H1 (cell line): ENCODE results near the gene ASMTL. TPM values are rescaled to one million over a fixed set of nuclear protein-coding genes. Genes with fewer than 3 reads are reported as not detected.

Experiments used
- ATF2 ChIP-seq: IDR thresholded peaks from 2 replicates; pipeline ENCODE4 v1.6.1; 2012; ENCODE audit warnings: low read length, inconsistent platforms
- CREB1 ChIP-seq: IDR thresholded peaks from 2 replicates; pipeline ENCODE4 v1.6.1; 2012; ENCODE audit warnings: inconsistent platforms
- POLR2A ChIP-seq, 2 experiments: IDR thresholded peaks; 1 replicate in 1 of 2; 2 replicates in 1 of 2; pipeline ENCODE4 v1.6.1; 2011; ENCODE audit warnings: low read depth in 2 of 2, low read length in 2 of 2, mild to moderate bottlenecking in 2 of 2; ENCODE audit errors: control extremely low read depth in 1 of 2
- TAF1 ChIP-seq: IDR thresholded peaks from 2 replicates; pipeline ENCODE4 v1.6.1; 2011; ENCODE audit warnings: mild to moderate bottlenecking, low read depth, low read length
- TAF7 ChIP-seq: optimal IDR thresholded peaks from 2 replicates; pipeline ENCODE3; 2011; ENCODE audit warnings: low read depth, mild to moderate bottlenecking, inconsistent platforms, low read length, moderate library complexity, borderline replicate concordance
- ZNF274 ChIP-seq: IDR thresholded peaks from 2 replicates; pipeline ENCODE4 v1.7.0; 2012; ENCODE audit warnings: low read length, borderline replicate concordance; ENCODE audit errors: extremely low read depth
- polyA plus RNA-seq, 7 experiments: library from polyadenylated mRNA; depleted of rRNA in 3 of 7; stranded (reverse) in 5 of 7; unstranded in 2 of 7; fragments of >200 nt in 5 of 7; fragments of 200-250 nt in 2 of 7; gene quantifications; 1 replicate in 5 of 7; 2 replicates in 1 of 7; 4 replicates in 1 of 7; pipeline versions ENCODE4 v1.2.1 to v1.2.3, GENCODE V29; 2011 to 2013; ENCODE audit warnings: missing spikeins in 2 of 7, mixed read lengths in 2 of 7
- total RNA-seq: library from RNA; stranded (reverse); fragmentation: NEBNext Ultra II Directional; extraction: Animal tissue kit (Norgen Biotek cat#: 25700); gene quantifications from 2 replicates; pipeline ENCODE4 v1.2.1, GENCODE V29; 2021

ASMTL gene
- total and polyA plus RNA-seq, 2 of the 8 experiments (the other 6 are each of a cell fraction or from before 2014, with no cell fraction given): 75.6 to 81.4 TPM

- 0 out of 2 replicates have a peak, but pooled peaks have one; percentile 45 for TF ChIP-seq ATF2
- TF ChIP-seq TAF1: no peak
- no peak for TF ChIP-seq CREB1
- TF ChIP-seq ZNF274: no peak
- peak in 1 of 2 experiments; percentile 68; a peak in 1 of 3 replicates for TF ChIP-seq POLR2A (IDR thresholded peaks at IDR 0.05; ENCODE audit: control extremely low read depth in 1 of 2, low read depth in 2 of 2, low read length in 2 of 2)
- peak; percentile 31 for TF ChIP-seq TAF7
- TF ChIP-seq, all 59 proteins: peak for 5
These were observed 67.2 kb downstream of the ASMTL start (continued) for GRCh38 chrX:1385253-1386223.
